Neural cell (in vitro differentiated cells): Measurements from ENCODE around the gene SKP1. TPM values are rescaled to one million over a fixed set of nuclear protein-coding genes. Genes with fewer than 3 reads are reported as not detected.

ENCODE experiments used
- H2AFZ ChIP-seq: fragments of 200-600, 300-800 bp; sonication (generic), shearing (Covaris generic); 2 replicates; pipeline ENCODE4 v1.6.0; 2014; ENCODE audit warnings: low read depth, mild to moderate bottlenecking, antibody characterized with exemption, low read length, moderate library complexity
- H3F3A ChIP-seq: fragments of 200-600 bp; shearing (Covaris generic); 2 replicates; pipeline ENCODE4 v1.6.1; 2016; ENCODE audit warnings: mild to moderate bottlenecking, moderate library complexity, mixed read lengths, antibody characterized with exemption, low read length; ENCODE audit not compliant: insufficient read depth, poor library complexity, severe bottlenecking
- H3K27ac ChIP-seq: fragments of 200-600, 300-800 bp; sonication (generic), shearing (Covaris generic); 2 replicates; pipeline ENCODE4 v1.5.1; 2014; ENCODE audit warnings: mild to moderate bottlenecking, low read length, moderate library complexity
- H3K27me3 ChIP-seq: fragments of 300-800, 200-600 bp; sonication (generic), shearing (Covaris generic); 2 replicates; pipeline ENCODE4 v1.6.0; 2014; ENCODE audit warnings: mild to moderate bottlenecking, low read depth, low read length, moderate library complexity; ENCODE audit not compliant: insufficient read depth
- H3K36me3 ChIP-seq: fragments of 300-800, 200-600 bp; sonication (generic), shearing (Covaris generic); 2 replicates; pipeline ENCODE4 v1.5.1; 2014; ENCODE audit warnings: mild to moderate bottlenecking, antibody characterized with exemption, low read length, moderate library complexity; ENCODE audit not compliant: insufficient read depth
- H3K4me2 ChIP-seq: fragments of 300-800, 200-600 bp; sonication (generic), shearing (Covaris generic); 2 replicates; pipeline ENCODE4 v1.6.0; 2014; ENCODE audit warnings: mild to moderate bottlenecking, low read length
- H3K4me3 ChIP-seq: fragments of 300-800, 200-600 bp; sonication (generic), shearing (Covaris generic); 2 replicates; pipeline ENCODE4 v1.5.1; 2014; ENCODE audit warnings: mild to moderate bottlenecking, low read length, moderate library complexity
- H3K79me2 ChIP-seq: fragments of 200-600 bp; shearing (Covaris generic); replicated peaks from 2 replicates; pipeline ENCODE4 v1.6.0; 2014; ENCODE audit warnings: mild to moderate bottlenecking, low read length, moderate library complexity; ENCODE audit not compliant: insufficient read depth
- H3K9ac ChIP-seq: fragments of 300-800, 200-600 bp; sonication (generic), shearing (Covaris generic); 2 replicates; pipeline ENCODE4 v1.6.1; 2016; ENCODE audit warnings: mild to moderate bottlenecking, low read length, mixed read lengths
- H3K9me2 ChIP-seq: fragments of 200-600 bp; shearing (Covaris generic); 2 replicates; pipeline ENCODE4 v1.6.1; 2016; ENCODE audit warnings: mild to moderate bottlenecking, low read length, mixed read lengths; ENCODE audit not compliant: insufficient read depth
- H3K9me3 ChIP-seq: fragments of 200-600, 300-800 bp; sonication (generic), shearing (Covaris generic); 2 replicates; pipeline ENCODE4 v1.6.1; 2016; ENCODE audit warnings: mild to moderate bottlenecking, mixed run types, low read length, moderate library complexity, mixed read lengths
- H4K20me1 ChIP-seq: fragments of 200-600 bp; shearing (Covaris generic); 2 replicates; pipeline ENCODE4 v1.6.1; 2016; ENCODE audit warnings: mild to moderate bottlenecking, mixed run types; ENCODE audit not compliant: insufficient read depth
- CTCF ChIP-seq: fragments of 450-650 bp; IDR thresholded peaks from 2 replicates; pipeline ENCODE4 v1.5.1; 2014; ENCODE audit warnings: antibody characterized with exemption, mild to moderate bottlenecking, moderate library complexity; ENCODE audit not compliant: poor library complexity, severe bottlenecking
- EP300 ChIP-seq: fragments of 450-650 bp; conservative IDR thresholded peaks from 2 replicates; pipeline ENCODE4 v1.6.1; 2014; ENCODE audit warnings: antibody characterized with exemption, mild to moderate bottlenecking, moderate library complexity; ENCODE audit not compliant: poor library complexity, severe bottlenecking
- EZH2 ChIP-seq: fragments of 200-600, 300-800 bp; shearing (Covaris generic), sonication (generic); IDR thresholded peaks from 2 replicates; pipeline ENCODE4 v1.6.1; 2014; ENCODE audit warnings: antibody characterized with exemption, low read length, borderline replicate concordance, mild to moderate bottlenecking; ENCODE audit not compliant: insufficient read depth, poor library complexity, severe bottlenecking
- MXI1 ChIP-seq: fragments of 450-650 bp; conservative IDR thresholded peaks from 2 replicates; pipeline ENCODE4 v1.6.1; 2014; ENCODE audit warnings: antibody characterized with exemption, mild to moderate bottlenecking; ENCODE audit not compliant: poor library complexity, severe bottlenecking
- POLR2AphosphoS5 ChIP-seq: IDR thresholded peaks from 2 replicates; pipeline ENCODE4 v1.6.1; 2012
- RAD21 ChIP-seq: fragments of 450-650 bp; conservative IDR thresholded peaks from 2 replicates; pipeline ENCODE4 v1.6.1; 2014; ENCODE audit warnings: antibody characterized with exemption, mild to moderate bottlenecking, moderate library complexity
- REST ChIP-seq: IDR thresholded peaks from 2 replicates; pipeline ENCODE4 v1.6.1; 2012; ENCODE audit warnings: borderline replicate concordance
- SMC3 ChIP-seq: fragments of 450-650 bp; conservative IDR thresholded peaks from 2 replicates; pipeline ENCODE4 v1.6.1; 2014; ENCODE audit warnings: antibody characterized with exemption, mild to moderate bottlenecking, moderate library complexity; ENCODE audit not compliant: poor library complexity
- TAF1 ChIP-seq: IDR thresholded peaks from 2 replicates; pipeline ENCODE4 v1.6.1; 2012; ENCODE audit warnings: low read depth
- polyA plus RNA-seq: library from polyadenylated mRNA; depleted of rRNA; stranded (reverse); fragments of >200 nt; gene quantifications from 2 replicates; pipeline ENCODE4 v1.2.3, GENCODE V29; 2014

Gene SKP1
- polyA plus RNA-seq, 1 donor from 2014 or later, result 1,492 TPM

GRCh38 chr5:134142806-134143205, 33.9 kb downstream of the SKP1 start:
- Histone ChIP-seq H3K27ac (no peak overlapping the region), H4K20me1 (no peaks in the 10 kb centered on the region), H3K9ac (no peak overlapping the region), H3K9me3 (no peaks in the 10 kb centered on the region), H3K9me2 (no peaks in the 10 kb centered on the region), H3K27me3 (no peaks in the 10 kb centered on the region), H3K36me3 (no peaks in the 10 kb centered on the region), H3K4me2 (no peak overlapping the region), H3K4me3 (no peak overlapping the region), H3K79me2 (no peaks in the 10 kb centered on the region), H3F3A (no peaks in the 10 kb centered on the region), H2AFZ (no peak overlapping the region)
- no peak for TF ChIP-seq REST
- no peak for TF ChIP-seq MXI1
- no peak for TF ChIP-seq EZH2
- no peak for TF ChIP-seq CTCF
- no peak for TF ChIP-seq EP300
- no peak for TF ChIP-seq SMC3
- TF ChIP-seq POLR2AphosphoS5, result no peak

- Histone ChIP-seq H3K27me3 (no peaks in the 10 kb centered on the region), H3K9me3 (no peaks in the 10 kb centered on the region), H3K4me2 (no peak overlapping the region), H3F3A (no peaks in the 10 kb centered on the region), H2AFZ (no peak overlapping the region), H4K20me1 (no peaks in the 10 kb centered on the region), H3K4me3 (no peak overlapping the region), H3K27ac (no peak overlapping the region), H3K9ac (no peak overlapping the region), H3K9me2 (no peaks in the 10 kb centered on the region), H3K79me2 (no peaks in the 10 kb centered on the region), H3K36me3 (no peaks in the 10 kb centered on the region)
- TF ChIP-seq TAF1 (no peak), MXI1 (no peak), POLR2AphosphoS5 (no peak), CTCF (no peak), RAD21 (no peak), REST (no peak), EZH2 (no peak), SMC3 (no peak), EP300 (no peak)
Measured at GRCh38 chr5:134142052-134142451, 34.7 kb downstream of the SKP1 start.
